LNCAP (cell line): ENCODE measurements around the gene PPP3R1.

Experiments
- TF ChIP-seq, protein P1 (sequence below): fragments of 450-650 bp; IDR thresholded peaks from 2 replicates; pipeline ENCODE4 v1.5.1; 2017; ENCODE audit warnings: mild to moderate bottlenecking

Gene PPP3R1

DNA sequence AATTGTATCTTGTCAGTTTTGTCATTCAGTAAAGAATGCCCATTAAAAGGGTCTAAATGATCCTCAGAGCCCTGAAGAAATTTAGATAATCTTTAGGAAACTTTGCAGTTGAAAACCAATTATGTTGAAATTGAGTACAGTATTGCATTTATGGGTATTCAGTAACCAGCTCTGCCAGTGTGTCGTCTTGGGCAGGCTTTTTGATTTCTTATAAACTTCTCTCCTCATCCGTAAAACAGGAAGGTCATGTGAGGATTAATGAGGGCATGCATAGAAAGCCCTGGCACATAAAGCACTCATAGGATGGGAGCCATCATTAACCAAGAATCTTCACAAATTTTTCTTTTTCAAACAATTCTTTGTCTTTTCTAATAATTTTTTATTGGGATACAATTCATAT lies 79.8 kb downstream of the PPP3R1 start:
- TF ChIP-seq, protein P1, sequence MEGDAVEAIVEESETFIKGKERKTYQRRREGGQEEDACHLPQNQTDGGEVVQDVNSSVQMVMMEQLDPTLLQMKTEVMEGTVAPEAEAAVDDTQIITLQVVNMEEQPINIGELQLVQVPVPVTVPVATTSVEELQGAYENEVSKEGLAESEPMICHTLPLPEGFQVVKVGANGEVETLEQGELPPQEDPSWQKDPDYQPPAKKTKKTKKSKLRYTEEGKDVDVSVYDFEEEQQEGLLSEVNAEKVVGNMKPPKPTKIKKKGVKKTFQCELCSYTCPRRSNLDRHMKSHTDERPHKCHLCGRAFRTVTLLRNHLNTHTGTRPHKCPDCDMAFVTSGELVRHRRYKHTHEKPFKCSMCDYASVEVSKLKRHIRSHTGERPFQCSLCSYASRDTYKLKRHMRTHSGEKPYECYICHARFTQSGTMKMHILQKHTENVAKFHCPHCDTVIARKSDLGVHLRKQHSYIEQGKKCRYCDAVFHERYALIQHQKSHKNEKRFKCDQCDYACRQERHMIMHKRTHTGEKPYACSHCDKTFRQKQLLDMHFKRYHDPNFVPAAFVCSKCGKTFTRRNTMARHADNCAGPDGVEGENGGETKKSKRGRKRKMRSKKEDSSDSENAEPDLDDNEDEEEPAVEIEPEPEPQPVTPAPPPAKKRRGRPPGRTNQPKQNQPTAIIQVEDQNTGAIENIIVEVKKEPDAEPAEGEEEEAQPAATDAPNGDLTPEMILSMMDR: no peak

DNA sequence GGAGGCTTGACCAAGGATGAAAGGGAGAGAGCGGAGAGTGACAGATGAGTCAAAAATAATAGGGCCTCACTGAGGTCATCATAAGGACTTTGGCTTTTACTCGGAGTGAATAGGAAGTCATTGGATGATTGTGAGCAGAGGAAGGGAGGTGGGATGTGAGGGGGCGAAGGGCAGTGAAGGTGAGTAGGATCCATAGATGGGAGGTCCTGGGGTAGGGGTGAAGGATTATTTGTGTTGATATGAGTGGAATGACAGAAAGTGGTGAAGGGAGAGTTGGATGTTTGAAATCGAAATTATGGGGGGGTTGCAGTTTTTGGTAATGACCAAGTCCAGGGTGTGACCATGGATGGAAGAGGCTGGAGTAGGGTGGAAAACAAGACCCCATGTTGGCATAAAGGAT lies 80.6 kb downstream of the PPP3R1 start:
- TF ChIP-seq, protein P1: no peak

DNA sequence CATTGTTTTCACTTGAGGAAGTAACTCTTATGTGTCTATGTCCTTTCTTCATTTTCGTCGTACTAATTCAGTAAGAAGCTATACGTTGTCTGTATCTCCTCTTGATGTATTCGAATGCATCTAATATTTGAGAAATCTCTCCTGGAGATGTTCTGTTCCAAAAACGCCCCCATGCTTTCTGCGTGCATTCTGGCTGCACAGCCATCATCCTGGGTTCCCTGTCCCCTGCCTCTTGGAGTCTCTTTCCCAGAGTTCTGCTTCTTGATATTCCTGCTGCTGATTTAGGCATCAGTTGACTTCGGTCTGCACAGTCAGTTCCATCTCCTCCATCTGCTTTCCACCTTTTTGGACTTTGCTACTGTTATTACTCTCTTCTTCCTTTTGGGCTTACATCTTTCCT lies 81.2 kb downstream of the PPP3R1 start:
- TF ChIP-seq, protein P1: no peak

DNA sequence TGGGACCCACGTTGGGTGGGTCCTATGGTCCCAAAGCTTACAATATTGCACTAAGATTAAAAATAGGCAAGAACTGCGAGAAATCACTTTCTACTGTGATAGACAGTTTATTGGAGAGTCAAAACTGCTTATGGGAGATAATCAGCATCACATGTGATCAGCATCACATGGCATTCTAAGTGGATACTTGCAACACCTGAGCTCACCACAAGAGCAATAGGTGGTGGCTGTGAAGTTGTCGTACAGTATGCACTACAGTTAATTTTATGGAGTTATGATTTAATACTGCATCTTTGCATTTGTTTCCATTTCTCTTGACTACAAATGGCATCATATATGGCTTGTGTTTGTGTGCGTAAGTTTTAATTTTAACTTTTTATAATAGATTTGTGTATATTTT lies 83.0 kb downstream of the PPP3R1 start:
- TF ChIP-seq, protein P1: no peak

DNA sequence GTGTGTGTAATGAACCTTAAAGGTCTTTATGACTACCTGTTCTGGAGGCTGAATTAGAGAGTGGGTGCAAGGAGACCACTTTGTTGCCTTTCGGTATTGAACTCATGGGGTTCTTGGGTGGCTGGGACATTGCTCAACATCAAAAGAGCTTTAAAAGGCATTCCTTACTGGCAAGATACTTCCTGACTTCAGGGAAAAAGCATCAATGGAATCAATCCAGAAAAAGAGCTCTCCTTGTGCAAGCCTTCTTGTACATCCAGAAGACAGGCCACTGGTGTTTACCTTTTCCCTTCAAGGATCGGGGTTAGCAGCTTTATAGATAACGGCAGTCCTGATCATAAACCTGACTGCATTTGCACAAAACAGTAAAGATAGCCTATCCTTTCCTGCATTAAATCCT lies 85.1 kb downstream of the PPP3R1 start:
- TF ChIP-seq, protein P1: no peak

DNA sequence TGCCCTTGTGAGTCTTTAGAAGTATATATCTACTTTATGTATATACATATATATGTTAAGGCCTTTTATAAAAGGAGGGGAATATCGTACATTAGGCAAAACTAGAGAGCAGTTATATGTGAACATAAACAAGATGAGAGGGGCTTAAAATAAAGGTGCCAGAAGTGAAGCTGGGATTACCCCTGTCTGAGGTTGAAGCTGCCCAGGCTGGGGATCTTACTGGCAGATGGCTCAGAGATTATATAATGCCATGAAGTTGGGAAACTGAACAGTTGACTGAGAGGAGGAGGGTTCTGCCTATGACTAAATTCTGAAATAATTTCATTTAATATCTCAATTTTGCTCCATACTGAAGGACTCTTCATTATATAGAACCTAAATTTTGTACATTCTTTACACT lies 88.7 kb downstream of the PPP3R1 start:
- TF ChIP-seq, protein P1: no peak

DNA sequence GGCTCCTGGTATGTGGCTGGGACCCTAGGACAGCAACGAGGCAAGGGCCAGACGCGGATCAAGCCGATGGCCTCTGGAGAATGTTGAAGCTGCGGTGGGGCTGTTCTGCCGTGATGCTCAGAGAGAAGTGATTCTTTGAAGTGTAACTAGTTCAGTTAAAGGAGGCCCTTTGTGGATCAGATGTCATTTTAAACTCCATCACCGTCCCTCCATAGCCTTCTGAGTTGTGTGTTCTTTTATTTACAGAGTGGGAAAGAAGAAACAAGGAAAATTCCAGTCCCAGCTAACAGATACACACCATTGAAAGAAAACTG lies 94.2 kb downstream of the PPP3R1 start:
- TF ChIP-seq, protein P1: no peak

DNA sequence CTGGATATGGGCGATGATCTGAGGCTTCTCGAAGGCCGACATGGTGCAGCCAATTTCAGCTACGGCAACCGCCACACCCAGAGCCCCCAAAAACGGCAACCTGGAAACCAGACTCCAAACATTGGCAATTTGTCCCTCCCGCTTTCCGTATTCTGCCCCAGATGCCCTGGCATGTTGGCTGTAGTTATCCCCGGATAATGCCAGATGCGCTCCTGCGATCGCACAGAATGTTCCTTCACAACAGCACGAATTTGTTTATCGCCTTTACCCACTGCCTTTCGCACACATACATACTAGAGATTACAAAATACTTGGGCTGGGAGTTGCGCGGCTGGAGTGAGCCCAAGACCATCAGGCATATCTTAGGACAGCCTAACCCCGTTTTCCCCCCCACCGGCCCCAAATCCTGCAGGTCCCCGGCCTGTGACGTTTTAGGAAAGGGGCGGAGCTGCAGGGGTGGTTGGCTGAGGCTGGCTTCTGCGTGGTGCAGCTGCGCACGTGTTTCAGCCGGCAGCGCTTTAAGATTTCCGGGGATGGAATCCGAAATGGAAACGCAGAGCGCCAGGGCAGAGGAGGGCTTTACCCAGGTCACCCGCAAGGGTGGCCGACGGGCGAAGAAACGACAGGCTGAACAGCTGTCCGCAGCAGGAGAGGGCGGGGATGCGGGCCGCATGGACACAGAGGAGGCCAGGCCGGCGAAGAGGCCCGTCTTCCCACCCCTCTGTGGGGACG lies 94.8 kb downstream of the PPP3R1 start, which contains the start of gene PNO1:
TSS of gene PNO1 (plus strand) at position 487 of the 732 bp plus-strand sequence. CDS start at position 534, 47 bp downstream.
- TF ChIP-seq, protein P1: no peak
